Eye (tissue), 1 donor: ENCODE results near the gene SLC25A53.

Experiments used
- DNase-seq: peaks from one replicate; pipeline ENCODE4 v3.0.0-alpha.2; 2015

Gene SLC25A53, protein sequence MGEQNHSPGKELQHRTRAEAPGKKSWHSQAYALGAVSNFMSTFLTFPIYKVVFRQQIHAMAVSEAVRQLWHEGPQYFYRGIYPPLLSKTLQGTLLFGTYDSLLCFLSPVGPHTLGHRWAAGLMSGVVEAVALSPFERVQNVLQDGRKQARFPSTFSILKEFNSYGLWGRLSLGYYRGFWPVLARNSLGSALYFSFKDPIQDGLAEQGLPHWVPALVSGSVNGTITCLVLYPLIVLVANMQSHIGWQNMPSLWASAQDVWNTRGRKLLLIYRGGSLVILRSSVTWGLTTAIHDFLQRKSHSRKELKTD

DNA sequence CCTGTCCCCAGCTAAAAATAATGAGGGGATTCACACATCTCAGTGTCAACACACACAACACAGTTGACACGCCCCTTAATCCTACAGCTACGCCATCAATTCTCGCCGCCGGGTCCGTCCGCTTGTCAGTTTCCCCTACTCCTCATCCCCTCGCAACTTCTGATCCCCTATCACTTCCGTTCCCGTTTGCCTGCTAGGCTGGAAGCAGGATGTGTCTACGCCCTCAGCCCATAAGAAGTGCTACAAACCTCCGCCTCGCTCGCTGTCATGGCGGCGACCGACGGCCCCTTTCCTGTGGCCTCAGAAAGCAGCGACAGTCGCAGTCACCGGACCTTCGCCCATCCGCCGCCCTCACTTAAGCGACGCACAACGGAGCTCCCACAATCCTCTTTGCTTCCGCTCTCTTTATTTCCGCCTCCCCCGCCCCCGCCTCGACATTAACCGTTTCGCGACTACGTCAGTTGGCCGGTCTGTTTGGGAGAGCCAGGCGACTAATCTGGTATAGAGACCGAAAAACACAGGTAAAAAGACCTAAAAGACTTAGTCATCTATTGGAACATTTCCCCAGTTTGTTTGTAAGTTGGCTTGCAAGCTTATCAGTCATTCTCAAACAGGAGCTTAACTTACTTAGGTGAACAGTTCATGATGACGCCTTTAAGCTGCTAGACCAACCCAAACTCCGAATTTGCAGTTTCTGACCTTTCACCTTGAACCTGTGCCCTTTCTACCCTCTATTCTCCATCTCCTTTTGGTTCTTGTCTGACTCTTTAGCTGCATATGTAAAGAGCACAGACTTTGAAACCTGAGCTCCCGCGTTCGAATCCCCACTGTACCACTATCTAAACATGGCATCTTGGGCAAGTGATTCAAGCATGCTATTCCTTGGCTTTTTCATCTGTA is at the start of gene SLC25A53:
Gene SLC25A53, minus strand, starts transcription at position 380 of the 900 bp plus-strand sequence. CDS start 51,752 bp downstream, outside the sequence.
- DNase-seq: peak; percentile 93

DNA sequence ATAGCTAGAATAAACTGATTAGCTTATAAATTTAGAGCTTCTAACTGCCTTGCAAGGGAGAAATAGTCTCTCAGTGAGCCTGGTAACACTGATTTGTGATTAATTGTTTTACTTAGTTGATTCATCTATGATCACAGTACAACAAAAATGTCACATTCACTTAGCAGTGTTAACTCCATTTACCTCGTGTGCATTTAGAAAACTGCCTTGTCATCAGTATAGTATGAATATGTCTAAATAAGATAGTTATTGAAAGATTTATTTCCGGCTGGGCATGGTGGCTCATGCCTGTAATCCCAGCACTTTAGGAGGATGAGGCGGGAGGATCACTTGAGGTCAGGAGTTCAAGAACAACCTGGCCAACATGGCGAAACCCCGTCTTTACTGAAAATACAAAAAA is 48.7 kb upstream of the SLC25A53 start:
- no peak for DNase-seq

DNA sequence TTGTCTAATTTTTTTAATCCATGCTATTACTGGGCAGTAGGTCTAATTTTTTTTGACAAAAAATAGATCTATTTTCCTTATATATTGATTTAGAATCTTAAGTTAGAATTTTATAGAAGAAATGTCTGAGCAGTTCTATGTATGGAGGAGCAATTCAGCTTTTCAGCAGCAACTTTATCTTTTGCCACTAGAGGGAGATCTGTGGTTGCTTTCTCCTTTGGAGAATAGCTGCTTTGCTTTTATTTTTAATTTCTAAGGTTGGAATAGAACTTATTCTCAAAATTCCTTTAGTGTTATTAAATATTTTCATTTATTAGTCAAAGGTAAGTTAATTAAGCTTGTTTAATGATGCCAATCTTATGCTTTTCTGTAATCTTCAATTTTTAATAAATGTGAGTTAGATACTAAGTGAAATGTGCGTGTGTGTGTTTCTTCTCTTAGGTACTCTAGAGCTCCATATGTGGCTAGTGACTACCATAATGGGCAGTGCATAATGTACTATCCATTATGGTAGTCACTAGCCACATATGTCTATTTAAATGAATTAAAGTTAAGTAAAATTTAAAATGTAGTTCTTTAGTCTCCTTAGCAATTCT is 38.8 kb upstream of the SLC25A53 start:
- DNase-seq: peak; percentile 57

DNA sequence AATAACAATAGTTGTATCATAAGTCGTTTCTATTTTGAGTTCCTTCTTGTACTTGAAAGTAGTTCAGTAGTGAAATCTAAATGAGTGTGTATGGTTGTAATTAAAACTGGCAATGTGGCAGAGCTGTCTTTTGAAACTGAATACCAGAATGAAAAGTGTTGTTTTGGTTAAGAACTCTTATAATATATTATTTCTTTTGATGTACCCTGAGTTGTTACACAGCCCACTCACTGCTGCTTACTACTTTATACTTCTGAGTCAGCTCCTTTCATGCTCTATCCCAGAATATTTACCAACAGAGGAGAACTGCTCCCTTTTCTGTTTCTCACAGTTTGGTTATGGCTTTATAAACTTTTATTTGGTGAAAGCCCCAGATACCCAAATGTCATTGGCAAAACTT is 38.2 kb upstream of the SLC25A53 start:
- no peak for DNase-seq

DNA sequence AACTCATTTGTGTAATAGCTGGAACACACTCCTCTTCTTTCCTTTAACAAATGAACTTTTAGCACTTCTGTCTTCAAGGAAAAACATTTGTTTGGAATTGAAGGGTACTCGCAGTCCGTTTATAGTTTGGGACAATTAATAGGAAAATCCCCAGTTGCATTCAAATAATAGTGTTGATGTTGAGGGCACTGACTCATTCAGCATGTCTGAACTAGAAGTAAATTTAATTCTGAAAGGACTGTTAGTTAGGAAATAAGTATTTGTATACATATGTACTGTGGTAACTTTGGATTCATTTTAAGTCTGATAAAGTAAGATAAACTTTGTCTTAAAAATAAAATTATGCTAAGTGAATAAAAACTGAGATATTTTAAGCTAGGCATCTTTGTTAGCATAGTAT is 36.7 kb upstream of the SLC25A53 start:
- no peak for DNase-seq

DNA sequence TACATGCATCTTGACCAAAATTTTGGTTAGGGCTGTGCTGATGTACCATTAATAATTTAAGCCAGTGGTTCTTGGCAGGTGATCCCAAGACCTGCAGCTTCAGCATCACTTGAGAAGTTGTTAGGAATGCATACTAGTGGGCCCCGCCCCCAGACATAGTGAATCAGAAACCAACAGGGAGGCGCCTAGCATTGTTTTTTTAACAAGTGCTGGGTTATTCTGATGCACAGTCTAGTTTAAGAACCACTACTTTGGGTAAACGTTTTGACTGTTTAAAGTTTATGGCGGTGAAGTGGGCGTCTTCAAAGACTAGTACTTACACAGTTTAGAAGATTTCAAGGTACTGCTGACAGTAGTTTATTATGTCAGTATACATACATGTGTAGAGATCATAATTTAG is 33.0 kb upstream of the SLC25A53 start:
- DNase-seq: no peak

DNA sequence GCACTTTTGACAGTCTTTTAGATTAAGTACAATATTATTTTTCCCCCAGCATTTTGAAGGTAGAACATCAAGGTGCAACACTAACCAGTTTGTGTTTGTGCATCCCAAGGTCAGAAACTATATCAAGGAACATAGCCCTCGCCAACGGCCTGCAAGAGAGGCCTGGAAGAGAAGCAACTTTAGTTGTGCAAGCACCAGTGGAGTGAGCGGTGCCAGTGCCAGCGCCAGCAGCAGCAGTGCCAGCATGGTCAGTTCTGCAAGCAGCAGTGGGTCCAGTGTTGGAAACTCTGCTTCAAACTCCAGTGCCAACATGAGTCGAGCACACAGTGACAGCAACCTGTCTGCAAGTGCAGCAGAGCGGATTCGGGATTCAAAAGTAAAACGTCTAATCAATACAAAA is 31.1 kb upstream of the SLC25A53 start:
- no peak for DNase-seq

DNA sequence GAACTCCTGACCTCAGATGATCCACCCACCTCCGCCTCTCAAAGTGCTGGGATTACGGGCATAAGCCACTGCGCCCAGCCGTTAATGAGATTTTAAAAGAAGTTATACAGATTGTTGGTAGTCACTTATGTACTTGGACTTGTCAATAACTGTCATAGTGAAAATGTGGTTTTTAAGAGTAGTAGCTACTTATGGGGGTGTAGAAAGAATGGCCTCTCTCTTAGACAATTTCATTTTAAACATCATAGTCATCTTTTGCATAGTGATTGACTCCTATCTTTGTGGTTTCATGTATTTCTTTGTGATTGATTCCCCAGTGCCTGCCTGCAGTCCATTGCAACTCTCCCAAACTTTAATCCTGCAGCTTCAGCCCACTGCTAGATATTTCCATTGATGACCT is 26.9 kb upstream of the SLC25A53 start:
- no peak for DNase-seq

DNA sequence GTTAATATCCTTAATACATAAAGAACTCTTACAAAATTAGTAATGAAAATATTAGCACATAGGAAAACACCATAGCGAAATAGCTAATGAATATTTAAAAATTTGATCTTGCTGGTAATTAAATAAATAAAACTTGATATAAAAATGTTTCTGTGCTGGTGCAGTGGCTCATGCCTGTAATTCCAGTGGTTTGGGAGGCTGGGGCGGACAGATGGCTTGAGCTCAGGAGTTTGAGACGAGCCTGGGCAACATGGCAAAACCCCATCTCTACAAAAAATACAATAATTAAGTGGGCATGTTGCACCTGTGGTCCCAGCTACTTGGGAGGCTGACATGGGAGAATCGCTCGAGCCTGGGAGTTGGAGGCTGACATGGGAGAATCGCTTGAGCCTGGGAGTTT is 17.0 kb upstream of the SLC25A53 start:
- no peak for DNase-seq

DNA sequence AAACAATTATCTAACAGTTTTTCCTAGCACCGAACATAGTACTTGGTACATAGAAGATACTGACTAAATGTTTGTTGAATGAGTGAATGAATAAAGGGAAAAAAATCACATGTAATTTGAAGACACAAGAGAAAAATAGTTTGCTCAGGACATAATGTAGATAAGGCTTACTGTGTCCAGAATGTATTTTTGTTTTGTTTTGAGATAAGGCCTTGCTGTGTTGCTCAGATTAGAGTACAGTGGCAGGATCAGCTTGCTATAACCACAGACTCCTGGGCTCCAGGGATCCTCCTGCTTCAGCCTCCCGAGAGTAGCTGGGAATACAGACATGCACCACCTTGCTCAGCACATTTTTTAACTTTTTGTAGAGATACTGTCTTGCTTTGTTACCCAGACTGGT is 16.0 kb upstream of the SLC25A53 start:
- no peak for DNase-seq

DNA sequence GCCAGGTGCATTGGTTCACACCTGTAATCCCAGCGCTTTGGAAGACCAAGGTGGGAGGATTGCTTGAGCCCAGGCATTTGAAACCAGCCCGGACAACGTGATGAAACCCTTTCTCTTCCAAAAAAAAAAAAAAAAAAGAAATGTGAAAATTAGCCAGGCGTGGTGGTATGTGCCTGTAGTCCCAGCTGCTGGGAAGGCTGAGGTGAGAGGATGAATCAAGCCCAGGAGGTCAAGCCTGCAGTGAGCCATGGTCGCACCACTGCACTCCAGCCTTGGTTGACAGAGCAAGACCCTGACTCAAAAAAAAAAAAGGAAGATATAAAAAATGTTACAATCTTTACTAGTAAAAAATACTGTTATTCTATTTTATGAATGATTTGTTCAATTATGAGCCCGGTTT is 15.3 kb upstream of the SLC25A53 start:
- no peak for DNase-seq

DNA sequence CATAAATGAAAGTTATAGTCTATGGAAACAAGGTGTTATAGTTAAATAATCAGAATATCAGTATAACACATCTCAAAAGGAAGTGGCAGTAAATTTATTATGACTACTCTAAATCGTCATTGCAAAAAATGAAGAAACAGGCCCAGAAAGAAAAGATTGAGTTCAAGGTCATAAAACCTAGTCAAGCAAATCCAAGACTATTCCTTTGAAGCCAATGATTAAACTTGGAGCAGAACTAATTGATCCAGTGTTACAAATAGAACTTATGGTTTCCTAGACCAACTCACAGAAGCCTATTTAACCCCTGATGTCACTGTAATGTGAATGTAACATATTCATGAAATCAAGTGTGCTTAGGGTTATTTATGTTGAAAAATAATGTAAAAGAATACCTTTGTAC is 11.3 kb upstream of the SLC25A53 start:
- DNase-seq: no peak

DNA sequence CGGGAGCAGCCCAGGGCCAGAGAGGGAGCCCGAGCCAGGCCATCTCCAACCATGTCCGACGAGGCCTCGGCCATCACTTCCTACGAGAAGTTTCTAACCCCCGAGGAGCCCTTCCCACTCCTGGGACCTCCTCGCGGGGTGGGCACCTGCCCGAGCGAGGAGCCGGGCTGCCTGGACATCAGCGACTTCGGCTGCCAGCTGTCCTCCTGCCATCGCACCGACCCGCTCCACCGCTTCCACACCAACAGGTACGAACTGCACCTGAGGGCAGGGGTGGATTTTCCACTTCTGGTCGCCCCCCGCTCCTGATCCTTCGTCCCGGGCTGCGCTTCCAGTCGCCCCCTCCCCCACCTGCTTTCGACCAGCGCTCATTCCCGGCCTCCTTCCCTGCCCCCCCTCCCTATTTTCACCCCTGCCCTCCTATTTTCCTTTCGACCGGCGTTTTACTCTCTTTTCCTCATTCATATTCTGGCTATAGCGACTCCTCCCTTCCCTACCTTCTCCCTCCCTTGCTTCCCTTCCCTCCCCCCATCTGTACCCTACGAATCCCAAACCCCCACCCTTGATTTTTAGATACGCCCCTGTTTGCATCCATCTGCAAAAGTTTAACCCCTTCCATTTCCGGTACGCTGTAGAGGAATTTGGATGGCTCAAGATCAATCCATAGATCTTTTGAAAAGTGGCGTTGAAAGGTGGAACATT is 10.1 kb upstream of the SLC25A53 start:
- DNase-seq: peak; percentile 8

DNA sequence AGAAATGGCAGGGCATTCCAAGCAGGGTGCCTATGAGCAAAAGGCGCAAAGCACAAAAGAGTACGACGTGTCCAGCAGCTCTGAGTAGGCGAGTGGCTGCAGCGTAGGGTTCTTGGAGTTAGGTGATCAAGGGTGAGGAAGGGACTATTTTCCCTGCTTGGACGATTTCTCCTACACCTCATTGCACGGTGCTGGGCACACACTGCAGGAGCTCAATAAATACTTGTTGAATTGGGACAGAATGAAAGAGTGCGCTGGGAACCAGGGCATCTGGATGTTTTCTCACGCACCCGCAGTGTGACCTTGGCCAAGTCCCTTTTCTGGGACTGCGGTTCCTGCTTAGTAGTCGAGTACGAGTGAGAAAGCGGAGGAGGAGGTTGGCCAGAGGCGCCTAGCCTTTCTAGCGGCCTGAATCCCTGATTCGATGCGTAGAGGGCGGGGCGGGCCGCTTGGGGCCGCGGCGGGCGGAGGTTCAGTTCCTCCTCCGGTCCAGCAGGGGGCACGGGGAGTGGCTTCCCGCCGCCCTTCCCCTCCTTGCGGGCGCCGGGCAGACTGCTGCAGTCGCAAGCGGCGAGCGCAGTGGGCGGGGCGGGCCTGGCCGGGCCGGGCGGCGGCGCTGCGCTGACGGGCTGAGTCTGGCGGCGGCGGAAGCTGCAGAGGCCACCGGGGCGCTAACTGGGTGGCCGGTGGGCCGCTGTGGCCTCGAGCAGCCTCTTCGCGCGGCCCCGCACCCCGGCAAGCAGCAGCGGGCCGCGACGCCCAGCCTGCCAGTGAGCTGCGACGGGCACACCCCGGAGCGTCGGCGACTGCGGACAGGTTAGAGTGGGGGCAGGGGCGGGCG is 9.3 kb upstream of the SLC25A53 start, which contains the start of gene FAM199X:
Gene FAM199X, plus strand, starts transcription at position 560 of the 841 bp plus-strand sequence. CDS start 333 bp downstream, outside the sequence.
- DNase-seq: peak; percentile 89

DNA sequence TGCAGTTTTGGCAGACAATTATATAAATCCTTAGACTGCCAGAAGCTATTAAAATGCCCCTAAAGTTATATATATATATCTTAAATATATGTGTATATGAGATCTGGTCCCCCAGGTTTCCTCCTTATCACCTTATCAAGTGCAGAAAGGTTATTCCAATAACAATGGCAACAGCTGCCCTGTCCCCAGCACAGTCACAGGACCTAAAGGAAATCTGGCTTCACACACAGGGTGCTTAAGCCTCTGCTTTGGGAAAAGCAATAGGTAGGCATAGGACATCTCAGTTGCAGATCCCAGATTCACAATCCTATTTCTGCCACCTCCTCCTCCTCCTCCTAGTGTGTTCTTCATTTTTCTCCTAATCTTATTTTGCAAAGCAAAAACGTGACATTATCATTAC is 5.8 kb downstream of the SLC25A53 start:
- no peak for DNase-seq

DNA sequence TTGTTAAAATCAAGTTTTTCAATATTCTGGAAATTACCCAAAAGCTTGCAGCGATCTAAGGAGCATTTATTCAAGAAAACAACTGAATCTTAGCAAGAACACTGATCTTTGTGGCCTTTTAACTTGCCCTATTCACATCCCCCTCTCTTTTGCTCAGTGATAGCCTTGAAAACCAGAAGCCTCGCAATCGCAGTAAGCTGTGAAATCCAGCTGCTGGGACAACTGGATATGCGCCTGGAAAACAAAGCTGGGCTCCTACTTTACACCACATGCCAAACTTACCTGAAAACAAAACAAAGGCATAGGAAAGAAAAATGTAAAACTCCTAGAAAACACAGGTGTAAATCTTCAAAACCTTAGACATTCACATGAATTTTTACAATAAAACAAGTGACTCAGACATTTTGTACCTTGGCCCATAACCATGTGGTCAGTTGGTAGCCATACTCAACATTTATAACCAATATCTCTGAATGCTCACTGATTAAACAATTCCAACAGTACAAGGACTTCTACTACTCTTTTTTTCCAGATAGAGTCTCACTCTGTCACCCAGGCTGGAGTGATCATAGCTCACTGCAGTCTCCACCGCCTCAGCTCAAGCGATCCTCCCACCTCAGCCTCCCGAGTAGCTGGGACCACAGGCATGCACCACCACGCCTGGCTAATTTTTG is 15.6 kb downstream of the SLC25A53 start:
- no peak for DNase-seq

DNA sequence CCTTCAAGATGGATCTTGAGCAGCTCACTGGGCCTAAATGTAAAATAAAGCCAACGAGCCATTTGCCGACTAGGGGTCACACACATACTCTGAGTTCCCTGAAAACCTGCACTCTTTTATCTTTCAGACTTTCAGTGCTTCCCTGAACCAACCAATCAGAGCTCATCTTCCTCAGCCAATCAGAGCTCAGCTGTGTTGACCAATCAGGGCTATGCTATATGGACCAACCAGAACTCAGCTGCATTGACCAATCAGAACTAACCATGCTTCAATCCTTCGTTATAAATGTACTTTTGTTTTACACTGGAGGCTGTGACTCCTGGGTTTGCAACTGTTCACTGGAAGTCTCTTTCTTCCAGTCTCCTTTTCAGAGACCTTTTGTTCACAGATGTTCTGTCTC is 19.3 kb downstream of the SLC25A53 start:
- DNase-seq: no peak

DNA sequence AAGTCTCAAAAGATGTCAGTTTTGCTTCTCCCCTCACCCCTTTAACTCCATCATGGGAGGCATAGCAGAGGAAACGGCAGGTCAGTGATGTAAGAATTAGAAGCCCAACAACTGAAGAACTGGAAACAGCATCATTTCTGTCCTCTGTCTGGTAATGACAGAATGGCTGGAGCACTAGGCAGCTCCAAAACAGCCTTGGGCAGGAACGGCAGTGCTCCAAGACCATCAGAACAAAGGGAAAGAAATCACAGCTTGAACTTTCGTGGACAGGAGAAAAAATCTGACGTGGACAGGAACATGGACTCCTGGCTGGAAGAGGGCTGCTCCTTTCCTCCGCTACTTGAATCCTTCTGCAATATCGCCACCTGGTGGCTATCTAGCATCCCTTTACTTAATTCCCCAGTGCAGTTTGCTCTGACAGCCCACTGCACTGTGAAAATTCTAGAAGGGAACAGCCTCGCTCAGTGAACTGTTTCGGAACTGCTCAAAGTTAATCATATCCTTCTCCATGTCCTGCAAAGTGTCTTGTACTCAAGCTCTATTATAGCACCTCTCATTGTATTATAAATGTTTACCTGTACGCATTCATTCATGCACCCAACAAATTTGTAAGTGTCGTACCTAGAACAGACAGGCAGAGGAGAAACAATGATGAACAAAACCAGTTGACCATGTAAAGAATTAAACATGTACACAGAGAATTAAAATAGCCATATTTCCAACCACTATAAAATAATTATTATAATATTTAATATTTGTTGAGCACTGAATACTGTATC is 20.4 kb downstream of the SLC25A53 start:
- DNase-seq: peak; percentile 91

DNA sequence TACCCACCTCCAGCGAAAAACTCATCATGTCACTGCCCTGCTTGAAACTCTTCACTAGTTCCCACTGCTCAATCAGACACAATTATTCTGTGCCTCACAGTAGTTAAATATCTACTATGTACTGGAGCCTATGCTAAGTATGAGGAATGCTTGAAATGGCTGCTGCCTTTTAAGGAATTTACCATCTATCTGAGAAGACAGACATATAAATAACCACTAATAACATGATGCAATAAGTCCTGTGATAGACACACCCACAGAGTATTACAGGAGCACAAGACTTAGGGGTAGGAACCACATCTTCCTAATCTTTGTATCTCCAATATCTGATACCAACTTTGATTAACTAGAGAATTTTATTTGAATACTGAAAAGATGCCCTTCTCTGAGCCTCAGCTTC is 21.1 kb downstream of the SLC25A53 start:
- DNase-seq: no peak

DNA sequence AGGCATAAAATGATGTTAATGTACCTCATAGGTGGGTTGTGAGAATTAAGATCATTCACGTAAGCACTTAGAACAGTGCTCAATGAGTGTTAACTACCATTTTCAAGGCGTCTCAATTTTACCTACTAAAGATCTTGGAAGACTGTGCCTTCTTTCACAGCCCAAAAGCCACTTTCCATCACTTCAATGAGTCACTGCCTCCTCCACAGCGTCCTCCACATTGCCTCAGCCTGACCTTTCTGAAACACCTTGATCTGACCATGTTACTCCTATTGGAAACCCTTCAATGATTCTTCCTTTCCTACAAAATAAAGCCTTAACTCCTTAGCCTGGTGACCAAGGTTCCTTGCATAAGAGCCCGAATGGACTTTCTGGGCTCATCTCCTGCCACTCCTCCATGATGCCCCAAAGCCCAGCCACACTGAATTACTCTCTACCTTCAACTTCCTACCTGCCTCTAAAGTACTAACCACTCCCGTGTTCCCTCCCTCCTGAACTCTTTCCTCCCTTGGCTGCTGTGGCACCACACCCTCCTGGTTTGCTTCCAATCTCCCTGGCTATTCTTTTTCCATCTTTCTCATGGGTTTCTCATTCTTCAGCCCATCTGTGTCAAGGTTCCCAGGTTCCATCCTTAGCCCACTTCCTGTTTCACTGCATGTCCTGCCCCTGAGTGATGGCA is 22.1 kb downstream of the SLC25A53 start:
- DNase-seq: no peak
